Measurements from ENCODE around the gene TNK2.
"Not testable (repeated sequence)": the region's sequence is repeated elsewhere in the genome, so short reads cannot be mapped to it uniquely, and the experiment has no call there.

GRCh38 chr3:195951443-195952177 is 43.3 kb upstream of the TNK2 start:
- not testable (repeated sequence) for TF ChIP-seq CTCF (conservative IDR thresholded peaks at IDR 0.05; ENCODE audit: low read depth, low read length); EZH2 (IDR thresholded peaks at IDR 0.05; ENCODE audit: borderline replicate concordance, low read depth, low read length, poor library complexity, severe bottlenecking)

All from A673 (cell line).